Mucosa of descending colon (tissue), 3 donors: ENCODE measurements around the gene FAM50B. TPM values are rescaled to one million over a fixed set of nuclear protein-coding genes. Genes with fewer than 3 reads are reported as not detected.

Experiments
- ATAC-seq: fragments of 200-7000 bp; cut with Tn5 transposase; one replicate; pipeline ENCODE4 v1.9.1; 2020; ENCODE audit warnings: mild to moderate bottlenecking, moderate library complexity
- DNase-seq, 3 donors: peaks; one replicate each; pipeline ENCODE4 v3.0.0-alpha.2; 2020
- H3K36me3 ChIP-seq: fragments of 200-600 bp; one replicate; pipeline ENCODE4 v1.8.0; 2021; ENCODE audit warnings: low read depth, mild to moderate bottlenecking
- H3K4me1 ChIP-seq: fragments of 200-600 bp; one replicate; pipeline ENCODE4 v1.8.0; 2021; ENCODE audit warnings: low read depth, mild to moderate bottlenecking
- H3K4me3 ChIP-seq: fragments of 200-600 bp; one replicate; pipeline ENCODE4 v1.8.0; 2021; ENCODE audit warnings: mild to moderate bottlenecking
- H3K9me3 ChIP-seq: fragments of 200-600 bp; one replicate; pipeline ENCODE4 v1.8.0; 2021; ENCODE audit warnings: mild to moderate bottlenecking
- intact Hi-C, 2 donors: fragments of 100-400 bp; cut with DNase I in 1 of 2; cut with micrococcal nuclease in 1 of 2; formaldehyde crosslinking; loops; one replicate each; pipeline versions ENCODE4 v1.11.0 to v1.11.1; 2022; cut with DNase I, micrococcal nuclease
- total RNA-seq, 3 donors: library from RNA; stranded (reverse); fragmentation: NEBNext Ultra II Directional in 2 of 3; extraction: Animal tissue kit (Norgen Biotek cat#: 25700) in 2 of 3; gene quantifications; one replicate each; pipeline versions ENCODE4 v1.2.1 to v1.2.4, GENCODE V29; 2021 to 2023
- TF ChIP-seq, protein P1 (sequence below): fragments of 200-600 bp; IDR thresholded peaks from one replicate; pipeline ENCODE4 v1.8.0; 2022; ENCODE audit warnings: antibody characterized with exemption, mild to moderate bottlenecking
- donor health status: DM: no; HTN: no; CAD: no; lungs with moderate emphysema.
- donor health status: DM: no; HTN: no; CAD: no.
- donor health status: DM: no; HTN: yes; CAD: no.

The FAM50B gene
- total RNA-seq, 3 donors from 2014 or later: 3.2 to 14.2 (median 3.3) TPM

DNA sequence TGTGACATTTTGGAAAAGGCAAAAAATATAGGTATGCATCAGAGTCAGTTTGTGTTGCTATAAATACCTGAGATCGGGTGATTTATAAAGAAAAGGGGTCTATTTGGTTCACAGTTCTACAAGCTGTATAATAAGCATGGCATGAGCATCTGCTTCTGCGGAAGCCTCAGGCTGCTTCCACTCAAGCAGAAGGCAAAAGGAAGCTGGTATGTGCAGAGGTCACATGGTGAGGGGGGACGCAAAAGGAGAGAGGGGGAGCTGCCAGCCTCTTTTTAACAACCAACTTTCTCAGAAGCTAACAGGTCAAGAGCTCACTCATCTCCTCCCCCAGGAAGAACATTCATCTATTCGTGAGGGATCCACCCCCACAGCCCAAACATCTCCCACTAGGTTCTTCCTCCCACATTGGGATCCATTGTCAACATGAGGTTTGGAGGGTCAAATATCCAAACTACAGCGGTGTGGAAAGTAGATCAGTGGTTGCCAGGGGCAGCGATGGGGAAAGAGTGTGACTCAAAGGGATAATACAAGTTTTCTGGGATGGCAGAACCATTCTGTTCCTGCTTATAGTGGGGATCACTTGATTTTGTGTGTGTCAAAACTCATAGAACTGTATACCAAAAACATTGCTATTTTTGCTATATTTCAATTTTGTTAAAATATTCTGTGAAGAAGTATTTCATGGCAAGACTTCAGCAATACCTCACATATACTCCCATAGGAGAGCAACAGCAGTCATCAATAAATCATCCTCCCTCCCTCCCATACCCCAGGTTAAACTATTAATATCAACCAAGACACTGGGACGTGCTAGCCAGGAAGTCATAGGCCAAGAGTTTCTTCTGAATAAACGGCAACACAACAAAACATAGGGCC lies 9.9 kb upstream of the FAM50B start:
- H3K4me3 ChIP-seq: no peak overlapping the region
- intact Hi-C loops: loop anchor here in 1 of 2 donors (10.0 kb wide), 1 partner anchor 94 kb away; no protein-coding TSS in a partner anchor
- TF ChIP-seq, protein P1, sequence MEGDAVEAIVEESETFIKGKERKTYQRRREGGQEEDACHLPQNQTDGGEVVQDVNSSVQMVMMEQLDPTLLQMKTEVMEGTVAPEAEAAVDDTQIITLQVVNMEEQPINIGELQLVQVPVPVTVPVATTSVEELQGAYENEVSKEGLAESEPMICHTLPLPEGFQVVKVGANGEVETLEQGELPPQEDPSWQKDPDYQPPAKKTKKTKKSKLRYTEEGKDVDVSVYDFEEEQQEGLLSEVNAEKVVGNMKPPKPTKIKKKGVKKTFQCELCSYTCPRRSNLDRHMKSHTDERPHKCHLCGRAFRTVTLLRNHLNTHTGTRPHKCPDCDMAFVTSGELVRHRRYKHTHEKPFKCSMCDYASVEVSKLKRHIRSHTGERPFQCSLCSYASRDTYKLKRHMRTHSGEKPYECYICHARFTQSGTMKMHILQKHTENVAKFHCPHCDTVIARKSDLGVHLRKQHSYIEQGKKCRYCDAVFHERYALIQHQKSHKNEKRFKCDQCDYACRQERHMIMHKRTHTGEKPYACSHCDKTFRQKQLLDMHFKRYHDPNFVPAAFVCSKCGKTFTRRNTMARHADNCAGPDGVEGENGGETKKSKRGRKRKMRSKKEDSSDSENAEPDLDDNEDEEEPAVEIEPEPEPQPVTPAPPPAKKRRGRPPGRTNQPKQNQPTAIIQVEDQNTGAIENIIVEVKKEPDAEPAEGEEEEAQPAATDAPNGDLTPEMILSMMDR: no peak
- H3K9me3 ChIP-seq: no peaks in the 10 kb centered on the region
- H3K36me3 ChIP-seq: no peaks in the 10 kb centered on the region
- H3K4me1 ChIP-seq: no peaks in the 10 kb centered on the region
- DNase-seq (no peak), ATAC-seq (no peak)

DNA sequence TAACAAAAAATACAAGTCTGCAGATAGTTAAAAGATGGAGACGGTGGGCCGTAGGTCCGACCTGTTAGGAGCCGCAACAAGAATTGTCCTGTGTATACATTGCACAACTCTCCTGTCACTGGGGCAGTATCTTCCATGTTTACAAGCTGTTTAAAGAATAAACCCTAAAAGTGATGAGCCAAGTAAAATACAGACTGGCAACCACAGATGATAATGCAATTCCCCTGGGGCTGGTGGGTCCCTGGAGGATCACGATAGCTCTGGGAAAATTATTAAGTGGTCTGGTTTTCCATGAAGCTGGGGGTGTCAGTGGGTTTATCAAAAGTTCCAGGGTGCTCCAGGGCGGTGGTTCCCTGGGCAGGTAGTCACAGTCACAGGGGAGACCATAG lies 8.1 kb upstream of the FAM50B start:
- intact Hi-C loops: no loop called here
- ATAC-seq (no peak), DNase-seq (no peak)
- TF ChIP-seq, protein P1: no peak
- Histone ChIP-seq H3K4me3 (no peak overlapping the region), H3K36me3 (no peaks in the 10 kb centered on the region), H3K4me1 (no peaks in the 10 kb centered on the region), H3K9me3 (no peaks in the 10 kb centered on the region)

DNA sequence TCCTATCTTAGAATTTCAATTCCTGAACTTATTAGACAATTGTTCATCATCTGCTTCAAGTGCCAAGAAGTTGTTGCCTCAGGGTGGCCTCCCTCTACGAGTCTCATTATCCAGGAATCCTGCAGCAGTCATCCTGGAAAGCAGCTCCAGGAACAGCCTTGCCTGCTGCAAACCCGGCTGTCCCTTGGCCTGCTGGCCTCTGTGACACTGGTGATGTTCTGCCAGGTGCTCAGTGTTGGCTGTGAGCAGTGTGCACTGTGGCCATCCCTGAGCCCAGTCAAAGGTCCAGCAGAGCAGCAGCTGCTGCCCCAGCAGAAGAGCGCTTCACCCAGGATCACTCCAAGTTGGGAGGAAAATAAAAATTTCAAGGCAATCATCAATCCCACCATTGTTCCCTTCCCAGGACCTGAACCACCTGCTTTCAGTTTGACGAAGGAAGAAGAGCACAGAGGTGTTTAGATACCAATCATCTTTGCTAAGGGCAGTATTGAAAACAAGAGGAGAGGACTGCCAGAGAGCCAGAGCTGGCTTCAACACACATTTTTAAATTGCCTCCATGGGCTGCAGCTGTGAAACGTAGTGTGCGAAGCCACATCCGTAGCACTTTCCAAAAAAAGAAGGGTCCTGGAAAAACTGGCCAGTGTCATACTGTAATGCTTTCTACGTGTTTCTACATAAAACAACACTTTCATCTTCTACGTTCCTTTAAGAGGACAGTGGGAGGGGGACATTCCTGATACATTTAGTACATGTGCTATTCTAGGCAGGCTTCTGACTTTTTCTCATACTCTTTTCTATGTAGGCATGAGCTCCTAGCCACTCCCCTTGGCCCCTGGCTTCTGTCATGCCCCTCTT lies 7.2 kb upstream of the FAM50B start:
- H3K4me3 ChIP-seq: no peak overlapping the region
- H3K36me3 ChIP-seq: no peaks in the 10 kb centered on the region
- intact Hi-C loops: no loop called here
- no peaks in the 10 kb centered on the region for H3K9me3 ChIP-seq
- H3K4me1 ChIP-seq: no peaks in the 10 kb centered on the region
- TF ChIP-seq, protein P1: no peak
- no peak for DNase-seq
- peak; percentile 38 for ATAC-seq

DNA sequence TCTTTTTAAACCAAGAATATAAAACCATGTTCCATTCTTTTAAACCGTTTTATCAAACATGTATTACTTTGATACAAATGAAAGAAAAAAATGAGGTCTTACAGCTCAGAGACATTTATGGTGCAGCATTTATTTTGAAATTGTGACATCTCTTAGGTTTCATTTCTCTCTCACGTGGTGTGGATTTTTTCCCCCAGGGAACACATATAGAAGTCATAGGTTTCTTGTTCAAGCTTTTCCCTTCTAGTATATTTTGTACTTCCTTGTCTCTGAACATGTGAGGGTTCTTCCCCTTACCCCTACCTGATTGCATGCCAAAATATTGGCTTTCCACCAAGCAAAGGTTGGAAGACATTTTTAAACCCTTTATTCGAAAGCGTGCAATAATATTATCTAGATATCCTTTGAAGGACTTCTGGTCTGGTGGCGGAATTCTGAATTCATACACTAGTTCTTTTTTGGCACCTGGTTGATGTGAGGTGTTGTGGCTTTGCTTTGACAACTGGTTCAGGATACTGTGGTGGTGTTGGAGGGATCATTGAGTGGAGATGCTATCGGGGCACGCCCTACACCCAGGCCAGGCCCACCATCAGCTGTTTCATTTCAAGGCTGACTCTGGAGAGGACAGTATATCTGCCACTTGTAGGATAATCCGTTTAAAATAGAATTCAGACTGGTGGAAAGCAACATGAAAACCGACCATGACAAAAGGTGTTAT lies 5.6 kb upstream of the FAM50B start:
- no peak for DNase-seq
- TF ChIP-seq, protein P1: no peak
- Histone ChIP-seq H3K4me1 (no peaks in the 10 kb centered on the region), H3K9me3 (no peaks in the 10 kb centered on the region), H3K4me3 (no peak overlapping the region), H3K36me3 (no peaks in the 10 kb centered on the region)
- intact Hi-C loops: no loop called here
- no peak for ATAC-seq

DNA sequence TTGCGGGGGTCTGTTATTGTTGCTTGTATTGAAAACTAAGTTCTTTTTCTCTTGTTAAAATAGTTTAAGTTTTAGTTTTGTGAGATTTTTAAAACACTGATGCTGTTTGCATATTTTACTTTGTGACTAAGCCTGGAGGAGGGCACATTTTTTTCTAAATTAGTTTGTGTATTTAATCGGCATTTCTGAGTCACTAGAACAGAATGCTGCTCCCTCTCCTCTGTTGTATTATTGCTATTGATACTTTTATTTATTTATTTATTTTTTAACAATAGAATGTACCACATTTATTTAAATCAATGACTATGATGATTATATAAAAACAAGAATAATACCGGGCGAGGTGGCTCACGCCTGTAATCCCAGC lies 5.1 kb upstream of the FAM50B start:
- DNase-seq (no peak), ATAC-seq (no peak)
- TF ChIP-seq, protein P1: no peak
- Histone ChIP-seq H3K4me1 (no peaks in the 10 kb centered on the region), H3K9me3 (no peaks in the 10 kb centered on the region), H3K4me3 (no peak overlapping the region), H3K36me3 (no peaks in the 10 kb centered on the region)
- intact Hi-C loops: no loop called here
